Occipital lobe (tissue), 2 donors: ENCODE data around the gene NFKBIB. TPM values are rescaled to one million over a fixed set of nuclear protein-coding genes. Genes with fewer than 3 reads are reported as not detected.
"Not testable (repeated sequence)": the region's sequence is repeated elsewhere in the genome, so short reads cannot be mapped to it uniquely, and the experiment has no call there.

Experiments used
- DNase-seq: peaks from one replicate; lab custom pipeline; 2025; lab: John Stamatoyannopoulos, UW
- total RNA-seq: library from RNA; depleted of rRNA; stranded (reverse); fragments of >200 nt; gene quantifications from one replicate; pipeline ENCODE4 v1.2.3, GENCODE V29; 2014

Gene NFKBIB
- total RNA-seq, 1 donor from 2014 or later: 4.1 TPM

DNA sequence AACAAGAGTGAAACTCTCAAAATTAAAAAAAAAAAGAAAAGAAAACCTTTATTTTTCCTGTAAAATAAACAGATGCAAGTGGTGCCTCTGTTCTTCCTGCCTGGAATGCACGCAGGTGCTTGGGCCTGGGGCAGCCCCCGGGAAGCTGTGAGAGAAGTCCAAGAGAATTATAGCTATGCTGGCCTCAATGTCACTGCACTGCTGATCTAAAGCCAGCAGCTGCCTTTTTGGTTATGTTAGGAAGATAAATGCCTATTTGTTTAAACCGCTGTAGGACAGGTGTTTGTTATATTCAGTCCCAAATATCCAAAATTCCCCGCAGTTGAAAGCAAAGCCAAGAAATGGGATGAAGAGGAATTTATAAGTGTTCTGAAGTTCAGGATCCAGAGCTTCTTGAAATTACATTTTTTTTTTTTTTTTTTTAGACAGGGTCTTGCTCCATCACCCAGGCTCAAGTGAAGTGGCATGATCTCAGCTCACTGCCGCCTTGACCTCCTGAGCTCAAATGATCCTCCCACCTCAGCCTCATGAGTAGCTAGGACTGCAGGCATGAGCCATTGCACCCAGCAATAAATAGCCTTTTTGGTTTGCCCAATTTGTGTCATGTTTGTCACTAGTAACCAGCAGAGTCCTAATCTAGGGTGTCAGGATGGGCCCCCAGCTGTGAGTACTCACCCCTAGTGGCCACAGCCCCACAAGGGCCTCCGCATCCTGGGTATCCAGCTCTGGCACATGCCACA, 23.9 kb upstream of the NFKBIB start:
- DNase-seq: no peak

DNA sequence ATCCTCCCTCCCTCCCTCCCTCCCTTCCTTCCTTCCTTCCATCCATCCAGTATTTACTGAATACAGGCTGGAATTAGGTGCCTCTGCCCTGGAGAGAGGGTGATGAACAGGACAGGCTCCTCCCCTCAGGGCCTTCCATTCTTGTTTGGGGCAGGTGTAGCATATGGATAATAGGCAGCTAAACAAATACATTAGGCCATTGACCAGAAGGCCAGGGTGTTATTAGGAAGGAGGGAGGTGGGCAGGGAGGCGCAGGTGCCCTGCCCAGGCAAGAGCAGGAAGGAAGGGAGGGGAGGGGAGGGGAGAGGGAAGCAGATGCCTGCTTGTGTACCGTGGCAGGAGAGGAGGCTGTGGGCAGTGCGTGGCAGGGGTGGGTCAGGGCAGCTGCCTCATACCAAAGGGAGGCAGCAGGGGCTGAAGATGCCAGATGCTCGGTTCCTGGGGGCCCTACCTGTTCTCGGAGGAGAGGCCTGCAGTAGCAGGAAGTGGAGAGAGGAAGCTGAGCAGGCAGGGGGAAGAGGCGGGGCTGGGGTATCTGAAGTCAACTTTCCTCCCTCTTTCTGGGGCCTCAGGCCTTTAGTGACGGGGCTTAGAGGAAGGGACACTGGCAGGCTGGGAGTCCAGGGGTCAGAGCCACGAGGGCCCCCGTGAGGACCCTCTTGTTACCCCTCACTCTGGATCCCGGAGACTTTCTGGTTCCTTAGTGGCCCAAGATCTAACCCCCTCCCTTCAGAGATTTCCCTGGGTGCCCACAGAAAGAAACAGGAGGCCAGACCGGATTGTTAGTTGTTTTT, 21.8 kb upstream of the NFKBIB start, which contains the start of gene RINL:
TSS of gene RINL (minus strand) at position 495 of the 794 bp plus-strand sequence. CDS start 1,533 bp downstream, outside the sequence.
- DNase-seq: no peak

DNA sequence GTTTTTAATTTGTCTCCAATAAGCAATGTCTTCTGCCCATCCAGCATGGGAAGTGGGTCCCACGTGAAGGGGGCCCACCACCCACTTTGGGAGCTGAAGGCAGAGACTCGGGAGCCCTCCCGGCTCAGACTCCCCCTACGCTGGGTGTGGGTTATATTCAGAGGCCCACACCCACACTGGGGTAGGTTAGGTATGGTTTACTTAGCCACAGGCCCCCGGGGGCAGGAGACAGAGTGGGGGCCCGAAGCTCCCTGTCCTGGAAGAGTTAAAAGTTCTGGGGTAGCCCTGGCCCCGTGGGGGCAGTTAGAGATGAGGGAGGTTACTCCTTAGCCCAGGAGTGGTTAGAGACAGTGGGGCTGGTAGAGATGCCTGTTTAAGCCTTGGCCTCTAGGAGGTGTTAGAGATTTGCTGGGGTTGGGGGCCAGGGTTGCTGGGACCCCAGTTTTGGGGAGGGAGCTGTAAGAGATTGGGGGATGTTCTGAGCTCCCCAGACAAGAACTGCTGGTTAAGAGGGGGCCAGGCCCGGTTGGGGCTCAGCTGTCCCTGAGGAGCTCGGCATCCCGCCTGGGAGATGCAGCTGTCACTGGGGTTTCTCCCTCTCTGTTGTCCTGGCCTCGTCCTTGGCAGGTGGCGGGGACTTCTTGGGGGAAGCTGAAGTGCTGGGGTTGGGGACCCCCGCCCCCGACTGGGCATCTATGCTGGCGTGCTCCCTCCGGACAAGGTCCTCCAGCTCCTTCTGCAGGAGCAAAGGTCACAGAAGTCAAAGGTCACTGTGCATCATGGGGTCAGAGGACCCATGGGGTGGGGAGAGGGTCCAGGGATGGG, 21.0 kb upstream of the NFKBIB start:
- DNase-seq: no peak

DNA sequence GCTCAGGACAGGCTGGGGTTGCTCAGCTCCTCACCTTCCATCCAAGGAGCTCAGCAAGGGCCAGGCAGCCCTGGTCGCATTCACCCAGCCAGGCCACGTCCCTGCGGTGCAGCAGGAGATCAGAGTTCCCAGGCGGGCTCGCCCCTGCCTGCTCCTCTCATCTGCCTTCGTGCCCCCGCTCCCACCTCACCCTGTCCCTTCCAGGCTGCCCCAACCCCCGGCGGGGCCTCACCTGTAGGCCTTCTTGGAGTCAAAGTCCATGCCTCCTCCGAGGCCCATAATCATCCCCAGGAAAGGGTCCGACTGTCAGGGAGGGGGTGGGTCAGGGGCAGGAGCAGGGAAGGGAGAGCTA, 20.4 kb upstream of the NFKBIB start:
- no peak for DNase-seq

DNA sequence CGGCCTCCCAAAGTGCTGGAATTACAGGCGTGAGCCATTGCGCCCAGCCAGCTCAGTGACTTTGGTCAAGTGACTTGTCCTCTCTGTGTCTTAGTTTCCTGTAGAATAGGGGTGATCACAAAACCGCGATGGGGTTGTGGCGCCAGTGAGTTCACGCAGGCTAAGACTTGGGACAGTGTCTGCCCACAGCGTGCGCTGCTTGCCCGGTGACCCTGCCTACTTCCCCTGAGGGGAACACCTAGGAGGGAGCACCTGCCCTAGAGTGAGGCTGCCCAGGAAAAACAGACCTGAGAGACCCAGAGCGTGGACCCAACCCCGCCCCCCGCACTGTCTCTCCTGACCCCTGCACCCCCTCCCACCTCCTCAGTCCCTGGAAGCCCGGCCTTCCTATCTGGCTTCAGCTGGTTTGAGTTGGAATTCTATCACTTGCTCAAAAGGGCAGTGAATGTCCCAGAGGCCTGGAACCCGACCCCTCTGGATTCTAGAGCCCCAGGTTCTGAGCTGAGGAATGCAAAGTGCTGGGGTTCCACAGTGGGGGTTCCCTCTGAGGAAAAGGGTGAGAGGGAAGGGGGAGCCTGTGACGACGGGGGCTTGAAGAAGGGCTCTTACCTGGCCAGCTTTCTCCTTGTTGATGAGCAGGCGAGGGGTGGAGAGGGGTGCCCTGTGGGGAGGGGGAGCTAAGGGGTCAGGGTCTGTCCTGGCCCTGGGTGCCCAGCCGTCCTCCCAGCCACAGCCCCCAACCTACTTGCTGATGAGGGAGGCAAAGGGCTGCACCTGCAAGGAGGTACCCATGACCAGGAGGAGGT, 19.5 kb upstream of the NFKBIB start:
- DNase-seq: no peak

DNA sequence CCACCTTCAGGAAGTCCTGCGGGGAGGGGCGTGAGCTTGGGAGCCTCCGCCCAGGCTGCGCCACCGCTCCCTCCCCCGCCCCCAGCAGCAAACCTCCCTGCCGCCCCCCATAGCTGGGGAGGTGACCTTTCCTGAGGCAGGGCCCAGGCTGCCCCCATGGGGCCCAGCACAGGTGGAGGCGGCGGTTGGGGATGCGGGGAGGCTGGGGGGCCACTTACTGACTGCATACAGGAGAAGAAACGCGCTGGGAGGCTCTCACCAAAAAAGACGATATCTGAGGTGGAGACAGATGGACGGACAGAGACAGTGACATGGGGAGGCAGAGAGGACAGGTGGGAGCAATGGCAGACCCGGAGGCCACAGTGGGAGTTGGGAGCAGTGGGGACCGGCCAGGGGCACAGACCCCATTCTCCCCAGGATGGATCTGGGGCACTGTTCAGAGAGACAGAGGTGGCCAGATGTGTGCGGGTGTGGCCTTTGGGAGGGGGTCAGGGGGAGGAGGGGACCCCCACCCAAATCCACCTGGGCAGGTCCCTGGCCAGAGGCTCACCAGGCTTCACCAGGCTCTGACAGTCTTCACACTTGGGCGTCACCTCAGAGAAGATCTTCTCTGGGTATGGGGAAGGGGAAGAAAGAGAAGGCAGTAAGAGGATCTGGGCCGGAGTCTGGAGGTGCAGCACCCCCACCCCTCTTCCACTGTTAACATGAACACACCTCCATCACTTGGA, 18.7 kb upstream of the NFKBIB start:
- no peak for DNase-seq

DNA sequence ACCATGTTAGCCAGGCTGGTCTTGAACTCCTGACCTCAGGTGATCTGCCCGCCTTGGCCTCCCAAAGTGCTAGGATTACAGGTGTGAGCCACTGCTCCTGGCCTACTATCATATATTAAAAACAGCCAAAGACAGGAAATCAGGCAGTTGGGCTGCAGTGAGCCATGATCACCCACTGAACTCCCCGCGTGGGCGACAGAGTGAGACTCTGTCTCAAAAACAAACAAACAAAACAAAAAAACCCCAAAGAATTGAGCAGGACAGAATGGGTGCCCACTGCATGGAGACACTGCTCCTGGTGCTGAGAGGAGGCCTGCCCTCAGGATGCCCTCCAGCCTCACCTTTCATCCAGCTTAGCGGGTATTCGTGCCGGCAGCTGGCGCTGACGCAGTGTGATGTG, 16.5 kb upstream of the NFKBIB start:
- DNase-seq: no peak

DNA sequence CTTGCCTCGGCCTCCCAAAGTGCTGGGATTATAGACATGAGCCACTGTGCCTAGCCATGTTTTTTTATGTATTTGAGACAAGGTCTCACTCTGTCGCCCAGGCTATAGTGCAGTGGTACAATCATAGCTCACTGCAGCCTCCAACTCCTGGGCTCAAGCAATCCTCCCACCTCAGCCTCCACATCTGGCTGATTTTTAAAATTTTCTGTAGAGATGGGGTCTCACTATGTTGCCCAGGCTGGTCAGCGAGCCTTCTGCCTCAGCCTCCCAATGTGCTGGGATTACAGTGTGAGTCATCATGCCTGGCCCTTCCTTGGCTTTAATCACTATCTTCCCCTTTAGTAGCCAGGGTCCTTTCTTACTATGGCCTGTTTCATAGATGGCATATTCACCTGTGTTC, 15.1 kb upstream of the NFKBIB start:
- not testable (repeated sequence) for DNase-seq

DNA sequence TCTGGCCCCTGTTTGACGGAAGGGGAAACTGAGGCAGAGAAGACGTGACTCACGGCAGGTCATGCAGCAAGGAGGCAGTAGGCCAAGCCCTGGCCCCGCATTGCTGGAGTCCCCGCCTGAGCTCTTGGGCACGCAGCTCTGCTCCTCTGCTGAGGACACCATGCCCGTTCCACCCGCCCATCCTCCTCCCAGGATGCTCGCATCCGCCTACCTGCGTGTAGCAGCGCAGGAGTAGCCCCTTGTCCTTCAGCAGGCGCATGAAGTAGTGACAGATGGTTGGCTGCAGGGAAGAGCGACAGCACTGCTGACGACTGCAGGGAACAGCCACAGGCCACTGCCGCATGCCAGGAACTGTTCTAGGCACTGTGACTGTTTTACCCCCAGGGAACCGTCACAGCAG, 10.9 kb upstream of the NFKBIB start:
- DNase-seq: no peak

DNA sequence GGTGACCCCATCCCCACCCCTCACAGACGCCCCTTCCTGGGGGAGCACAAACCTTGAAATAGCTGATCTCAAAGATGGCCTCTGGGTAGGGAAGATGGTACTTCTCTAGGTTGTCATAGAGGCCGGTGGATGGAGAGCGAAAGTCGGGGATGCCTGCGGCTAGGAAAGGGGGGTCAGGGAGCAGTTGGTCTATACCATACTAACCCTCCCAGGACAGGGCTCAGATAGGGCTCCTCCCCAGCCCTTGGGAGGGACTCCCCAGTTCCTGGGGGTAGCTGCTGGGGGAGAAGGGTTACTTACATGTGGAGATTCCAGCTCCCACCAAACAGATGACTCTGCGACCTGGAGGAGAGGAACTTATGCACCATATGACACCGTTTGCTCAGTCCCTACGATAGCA, 10.0 kb upstream of the NFKBIB start:
- DNase-seq: no peak

DNA sequence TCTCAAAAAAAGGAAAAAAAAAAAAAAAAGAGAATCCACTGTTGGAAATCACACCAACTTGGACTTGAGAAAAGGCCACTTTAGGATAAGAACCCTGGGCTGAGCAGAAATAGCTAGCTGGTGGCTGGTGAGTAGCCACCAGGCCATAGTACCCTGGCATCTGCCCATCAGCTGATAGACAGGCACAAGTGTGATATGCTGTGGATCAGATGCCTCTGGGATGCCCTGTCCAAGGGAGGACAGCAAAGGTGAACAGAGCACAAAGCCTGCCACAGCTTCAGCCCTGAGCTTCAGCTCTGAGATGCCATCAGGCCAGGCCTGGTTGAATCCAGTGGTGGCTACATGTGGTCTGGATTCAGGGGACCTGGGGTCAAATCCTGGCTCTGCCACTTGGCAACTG, 9.1 kb upstream of the NFKBIB start:
- DNase-seq: no peak

DNA sequence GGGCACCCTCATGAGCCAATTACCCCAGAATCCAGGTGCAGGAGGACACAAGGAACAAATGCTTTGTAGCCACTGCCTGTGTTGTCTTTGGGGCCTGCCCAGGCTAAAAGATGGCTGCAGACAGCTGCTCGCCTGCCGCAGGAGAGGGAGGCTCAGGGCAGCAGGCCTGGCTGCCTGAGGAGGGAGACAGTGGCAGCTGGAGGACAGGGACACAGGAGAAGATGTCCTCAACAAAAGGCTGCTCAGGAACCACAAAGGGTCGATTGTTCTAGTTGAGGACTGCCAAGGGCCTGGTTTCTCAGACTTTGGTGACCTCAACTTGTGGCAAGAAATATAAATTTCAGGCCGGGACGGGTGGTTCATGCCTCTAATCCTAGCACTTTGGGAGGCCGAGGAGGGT, 8.0 kb upstream of the NFKBIB start:
- DNase-seq: no peak

DNA sequence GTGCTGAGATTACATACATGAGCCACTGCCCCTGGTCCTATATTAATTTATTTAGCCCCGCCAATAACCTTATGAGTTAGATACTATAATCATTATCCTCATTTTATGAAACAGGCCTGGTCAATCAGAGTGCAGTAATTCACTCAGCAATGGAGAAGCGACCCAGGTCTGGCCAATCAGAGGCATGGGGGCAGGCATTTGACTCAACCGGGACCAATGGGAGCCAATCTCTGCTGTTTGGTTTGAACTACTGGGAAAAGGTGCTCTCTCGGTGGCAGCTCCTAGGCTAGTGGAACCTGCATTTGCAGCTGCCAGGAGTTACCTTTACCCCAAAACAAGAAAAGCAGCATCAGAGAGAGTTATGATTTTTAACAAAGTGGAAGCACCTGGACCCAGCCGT, 6.9 kb upstream of the NFKBIB start:
- DNase-seq: no peak

DNA sequence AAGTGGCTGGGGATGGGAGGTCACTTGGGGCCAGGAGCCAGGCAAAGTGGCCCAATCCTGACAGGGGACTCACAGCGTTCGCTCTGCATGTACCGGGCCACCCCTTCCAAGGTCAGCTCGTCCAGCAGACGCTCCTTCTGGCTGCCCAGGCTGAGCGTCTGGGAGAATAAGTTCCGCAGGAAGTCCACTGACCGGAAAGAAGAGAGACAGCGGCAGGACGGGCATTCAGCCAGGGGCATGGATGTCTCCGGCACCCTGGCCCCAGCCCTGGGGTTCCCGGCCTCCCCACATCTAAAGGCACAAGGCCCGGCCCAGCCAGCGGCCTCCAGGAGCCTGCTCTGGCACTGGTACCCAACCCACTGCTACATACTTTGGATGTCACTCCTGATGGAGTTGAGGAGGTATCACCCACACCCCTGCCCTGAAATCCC, 6.4 kb upstream of the NFKBIB start:
- DNase-seq: no peak

DNA sequence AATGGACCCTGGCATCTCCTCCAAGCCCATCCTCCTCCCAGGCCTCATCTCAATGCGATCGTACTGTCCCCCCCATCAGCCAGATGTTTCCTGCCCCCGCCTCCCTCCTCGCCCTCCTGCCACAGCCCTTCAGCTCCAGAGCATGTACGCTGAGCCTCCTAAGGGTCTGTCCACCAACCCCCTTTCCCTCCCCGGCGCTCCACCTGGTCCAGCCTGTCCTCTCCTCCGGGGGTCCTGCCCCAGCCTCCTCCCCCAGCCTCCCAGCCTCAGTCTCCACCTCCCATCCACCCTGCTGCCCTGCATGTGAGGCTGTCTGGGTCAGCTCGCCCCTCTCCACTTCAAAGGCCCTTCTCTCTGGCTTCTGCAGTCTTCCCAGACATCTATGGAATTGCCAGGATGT, 4.8 kb upstream of the NFKBIB start:
- DNase-seq: no peak

DNA sequence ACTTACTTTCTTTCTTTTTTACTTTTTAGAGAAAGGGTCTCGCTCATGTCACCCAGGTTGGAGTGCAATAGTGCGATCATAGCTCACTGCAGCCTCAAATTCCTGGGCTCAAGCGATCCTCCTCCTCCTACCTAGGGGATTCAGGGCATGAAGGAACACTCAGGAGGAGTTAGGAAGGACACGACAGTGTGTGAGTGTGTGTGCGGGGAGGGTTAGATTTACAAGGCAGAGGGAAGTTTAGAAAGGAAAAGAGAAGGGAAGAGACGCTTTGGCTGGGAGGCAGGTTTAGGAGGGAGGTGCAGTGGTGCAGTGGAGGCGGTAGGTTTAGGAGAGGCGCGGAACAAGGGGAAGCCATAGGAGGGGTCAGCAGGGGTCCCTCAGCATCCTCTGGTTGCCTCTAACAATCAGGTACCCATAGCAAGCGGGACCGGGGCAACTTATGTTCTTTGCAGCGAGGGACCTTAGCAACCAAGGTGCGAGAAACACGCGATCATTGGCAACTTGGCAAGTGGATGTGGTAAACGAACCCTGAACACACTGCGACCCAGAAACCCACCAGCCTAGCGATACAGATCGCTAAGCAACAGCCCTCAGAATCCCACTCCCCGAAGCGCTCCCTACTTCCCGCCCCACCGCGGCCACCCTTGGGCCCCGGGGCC, 852 bp upstream of the NFKBIB start:
- DNase-seq: no peak

DNA sequence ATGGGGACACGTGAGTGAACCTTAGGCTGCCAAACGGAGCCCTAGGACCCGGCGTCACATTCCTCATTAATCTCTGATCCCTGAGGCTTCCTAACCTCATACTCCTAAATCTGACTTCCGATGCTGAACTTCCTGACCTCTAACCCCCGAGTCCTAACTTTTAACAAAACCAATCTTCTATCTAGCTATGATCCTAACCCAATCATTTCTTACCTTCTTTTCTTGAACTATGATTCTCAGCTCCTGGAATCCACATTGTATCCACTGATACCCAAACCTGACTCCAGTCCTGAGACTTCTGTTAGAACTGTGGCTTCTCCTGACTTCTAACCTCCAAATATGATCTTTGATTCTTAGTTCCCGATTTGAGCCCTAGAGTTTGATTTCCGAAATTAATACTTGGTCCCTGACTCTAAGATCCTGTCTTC, 447 bp downstream of the NFKBIB start:
- DNase-seq: no peak

DNA sequence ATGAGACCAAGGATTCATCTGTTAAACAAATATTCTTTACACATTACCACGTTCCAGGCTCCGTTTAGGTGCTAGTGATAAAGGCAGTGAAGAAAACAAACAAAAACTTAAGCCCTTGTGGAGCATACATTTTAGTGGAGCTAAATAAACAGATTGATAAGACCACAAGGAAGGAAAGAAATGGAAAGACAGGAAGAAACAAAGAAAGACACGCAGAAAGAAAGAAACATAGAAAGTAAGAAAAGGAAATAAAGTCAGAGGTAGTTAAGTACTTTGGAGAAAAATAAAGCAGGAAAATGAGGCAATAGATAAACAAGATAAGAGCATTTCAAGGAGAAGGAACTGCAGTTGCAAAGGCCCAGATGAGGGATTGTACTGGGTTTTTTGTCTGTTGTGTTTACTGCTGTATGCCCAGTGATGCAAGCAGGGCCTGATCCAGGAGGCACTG, 998 bp downstream of the NFKBIB start:
- DNase-seq: no peak

DNA sequence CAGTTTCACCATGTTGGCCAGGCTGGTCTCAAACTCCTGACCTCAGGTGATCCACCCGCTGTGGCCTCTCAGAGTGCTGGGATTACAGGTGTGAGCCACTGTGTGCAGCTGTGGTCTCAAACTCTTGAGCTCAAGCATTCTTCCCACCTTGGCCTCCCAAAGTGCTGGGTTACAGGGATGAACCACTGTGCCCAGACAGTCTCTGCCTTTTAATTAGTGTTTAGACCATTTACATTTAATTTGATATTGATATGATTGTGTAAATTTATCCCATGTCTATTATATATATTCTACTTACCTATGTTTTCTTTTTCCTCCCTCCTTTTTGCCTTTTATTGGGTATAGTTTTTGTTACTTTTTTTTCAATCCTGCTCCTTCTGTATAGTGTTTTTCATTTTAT, 1.9 kb downstream of the NFKBIB start:
- no peak for DNase-seq
